PFSK-1 (cell line): Measurements from ENCODE around the gene DCTN3.

Experiments used
- POLR2AphosphoS5 ChIP-seq: IDR thresholded peaks from 2 replicates; pipeline ENCODE4 v1.6.1; 2012; ENCODE audit warnings: low read depth, mild to moderate bottlenecking, control low read depth, low read length, moderate library complexity
- SIN3A ChIP-seq: IDR thresholded peaks from 2 replicates; pipeline ENCODE4 v1.6.1; 2012; ENCODE audit warnings: mild to moderate bottlenecking, low read length, moderate library complexity, borderline replicate concordance; ENCODE audit not compliant: insufficient read depth

GRCh38 chr9:34662526-34663302 lies 42.4 kb upstream of the DCTN3 start, which contains the start of gene CCL27:
- TF ChIP-seq SIN3A, result no peak
- no peak for TF ChIP-seq POLR2AphosphoS5
